AG04450 (cell line): ENCODE data around the gene MYO1B. TPM values are rescaled to one million over a fixed set of nuclear protein-coding genes. Genes with fewer than 3 reads are reported as not detected.

Source experiments
- CTCF ChIA-PET: fragments of 300-600, 350-600 bp; formaldehyde crosslinking; extraction: SDS; loops from one replicate; lab custom pipeline; 2022; ENCODE audit warnings: antibody characterized with exemption, inconsistent platforms; lab: Charles Lee
- POLR2A ChIA-PET: fragments of 350-600 bp; formaldehyde crosslinking; extraction: SDS; loops from one replicate; lab custom pipeline; 2021; ENCODE audit warnings: antibody characterized with exemption, inconsistent platforms; lab: Yijun Ruan, JAX
- DNase-seq: peaks from one replicate; pipeline ENCODE4 v3.0.0-alpha.2; 2011; ENCODE audit warnings: low read depth, low spot score
- H3K27ac ChIP-seq: one replicate; pipeline ENCODE4 v1.5.1; 2012; ENCODE audit warnings: low read depth, low read length, control low read depth
- H3K27me3 ChIP-seq: one replicate; pipeline ENCODE4 v1.6.0; 2012; ENCODE audit warnings: low read length; ENCODE audit not compliant: control insufficient read depth, insufficient read depth
- H3K4me3 ChIP-seq: 2 replicates; pipeline ENCODE4 v1.5.1; 2011; ENCODE audit warnings: mild to moderate bottlenecking, low read depth, low read length, control low read depth
- H3K9me3 ChIP-seq: 2 replicates; pipeline ENCODE4 v1.5.1; 2012; ENCODE audit warnings: low read length; ENCODE audit not compliant: control insufficient read depth, insufficient read depth
- CTCF ChIP-seq: IDR thresholded peaks from 2 replicates; pipeline ENCODE4 v1.5.1; 2011; ENCODE audit warnings: low read depth, low read length, control low read depth, inconsistent platforms
- polyA plus RNA-seq: library from polyadenylated mRNA; depleted of rRNA; stranded (reverse); fragments of >200 nt; gene quantifications from 2 replicates; pipeline ENCODE4 v1.2.3, GENCODE V29; 2011

MYO1B gene
- polyA plus RNA-seq, 1 experiment: 149 TPM

GRCh38 chr2:191383486-191383885 lies 138.3 kb downstream of the MYO1B start:
- ChIA-PET POLR2A (no interaction called here), CTCF (interaction anchor here (3.1 kb wide), 1 partner anchor 118 kb away, joined by 15 read pairs; no protein-coding TSS in a partner anchor)
- no peak for TF ChIP-seq CTCF
- DNase-seq: no peak
- Histone ChIP-seq H3K4me3 (no peak overlapping the region), H3K27me3 (no peaks in the 10 kb centered on the region), H3K9me3 (no peaks in the 10 kb centered on the region), H3K27ac (no peak overlapping the region)

- POLR2A ChIA-PET: no interaction called here
- Histone ChIP-seq H3K27ac (no peak overlapping the region), H3K4me3 (no peak overlapping the region), H3K9me3 (no peaks in the 10 kb centered on the region), H3K27me3 (no peaks in the 10 kb centered on the region)
- CTCF ChIA-PET: interaction anchor here (3.1 kb wide), 1 partner anchor 116 kb away, joined by 15 read pairs; no protein-coding TSS in a partner anchor
- no peak for DNase-seq
- no peak for TF ChIP-seq CTCF
These were observed 139.6 kb downstream of the MYO1B start for GRCh38 chr2:191384829-191385228.

- ChIA-PET POLR2A (no interaction called here), CTCF (interaction anchor here (0.6 to 3.1 kb wide), 5 partner anchors 16 to 220 kb away, joined by 3 to 15 read pairs (median 4); no protein-coding TSS in a partner anchor)
- H3K27ac ChIP-seq: no peak overlapping the region
- no peaks in the 10 kb centered on the region for H3K9me3 ChIP-seq
- TF ChIP-seq CTCF: no peak
- no peak overlapping the region for H3K4me3 ChIP-seq
- no peaks in the 10 kb centered on the region for H3K27me3 ChIP-seq
- no peak for DNase-seq
These were observed 140.4 kb downstream of the MYO1B start for GRCh38 chr2:191385416-191386160.

GRCh38 chr2:191386938-191387536 lies 141.8 kb downstream of the MYO1B start:
- no peak overlapping the region for H3K4me3 ChIP-seq
- peak overlapping the region; percentile 25 for H3K27ac ChIP-seq
- ChIA-PET POLR2A (no interaction called here), CTCF (no interaction called here)
- no peaks in the 10 kb centered on the region for H3K27me3 ChIP-seq
- no peaks in the 10 kb centered on the region for H3K9me3 ChIP-seq
- DNase-seq: peak; percentile 66
- no peak for TF ChIP-seq CTCF

GRCh38 chr2:191389288-191389687 lies 144.1 kb downstream of the MYO1B start:
- POLR2A ChIA-PET: no interaction called here
- Histone ChIP-seq H3K9me3 (no peaks in the 10 kb centered on the region), H3K4me3 (no peak overlapping the region), H3K27me3 (no peaks in the 10 kb centered on the region), H3K27ac (no peak overlapping the region)
- DNase-seq: no peak
- no peak for TF ChIP-seq CTCF
- CTCF ChIA-PET: interaction anchor here (0.6 to 0.7 kb wide), 2 partner anchors 91 to 112 kb away, joined by 4 read pairs; no protein-coding TSS in a partner anchor
